ENCODE data around the gene SLC25A29. TPM values are rescaled to one million over a fixed set of nuclear protein-coding genes. Genes with fewer than 3 reads are reported as not detected.

Gene SLC25A29
- total and polyA plus RNA-seq, 2 of the 13 experiments (the other 11 are each of a cell fraction or from before 2014, with no cell fraction given): 12.2 to 17.2 TPM

DNA sequence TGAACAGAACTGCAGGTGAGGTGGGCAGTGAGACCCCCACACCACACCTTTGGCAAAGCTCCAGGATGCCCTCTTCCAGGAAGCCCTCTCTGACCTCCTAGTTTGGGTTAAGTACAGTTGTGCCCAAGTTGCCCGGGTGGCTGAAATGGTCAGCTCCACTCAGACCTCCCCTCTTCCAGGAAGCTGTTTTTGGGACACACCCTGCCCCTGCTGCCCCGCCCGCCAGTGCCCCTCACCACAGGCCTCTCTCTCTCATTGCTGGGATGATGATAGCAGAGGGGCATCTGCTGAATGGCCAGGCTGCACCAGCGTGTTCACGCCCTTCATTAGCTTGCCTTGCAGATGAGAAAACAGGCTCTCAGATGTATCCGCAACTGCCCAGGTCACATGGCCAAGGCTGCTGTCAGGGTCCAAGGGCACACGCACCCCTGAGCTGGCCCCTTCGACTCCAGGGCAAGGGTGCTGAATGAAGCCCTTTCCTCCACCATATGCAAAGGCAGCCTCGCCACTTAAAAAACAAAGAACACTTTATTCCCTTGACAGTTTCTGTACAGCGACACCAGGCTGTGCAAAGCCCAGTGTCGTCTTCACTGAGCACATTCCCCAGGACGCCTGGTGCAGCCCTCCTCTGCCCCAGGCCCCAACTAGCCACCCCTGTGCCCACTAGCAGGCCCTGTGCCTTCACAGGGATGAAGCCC, 15.5 kb downstream of the SLC25A29 start (continued):
- TF ChIP-seq ASH2L (IDR thresholded peaks at IDR 0.05; ENCODE audit: insufficient read length, low read depth, low read length) (peak; percentile 87), FLYWCH1 (CRISPR knock-in tag; IDR thresholded peaks at IDR 0.05) (no peak), ZSCAN30 (CRISPR knock-in tag; IDR thresholded peaks at IDR 0.05) (no peak), ZBTB26 (CRISPR knock-in tag; IDR thresholded peaks at IDR 0.05; ENCODE audit: borderline replicate concordance) (no peak), HMGXB3 (CRISPR knock-in tag; IDR thresholded peaks at IDR 0.05; ENCODE audit: borderline replicate concordance) (no peak), ZSCAN5A (CRISPR knock-in tag; IDR thresholded peaks at IDR 0.05; ENCODE audit: borderline replicate concordance) (no peak), ZNF644 (CRISPR knock-in tag; IDR thresholded peaks at IDR 0.05; ENCODE audit: low read depth) (peak; percentile 92)
- TF ChIP-seq, protein P1, sequence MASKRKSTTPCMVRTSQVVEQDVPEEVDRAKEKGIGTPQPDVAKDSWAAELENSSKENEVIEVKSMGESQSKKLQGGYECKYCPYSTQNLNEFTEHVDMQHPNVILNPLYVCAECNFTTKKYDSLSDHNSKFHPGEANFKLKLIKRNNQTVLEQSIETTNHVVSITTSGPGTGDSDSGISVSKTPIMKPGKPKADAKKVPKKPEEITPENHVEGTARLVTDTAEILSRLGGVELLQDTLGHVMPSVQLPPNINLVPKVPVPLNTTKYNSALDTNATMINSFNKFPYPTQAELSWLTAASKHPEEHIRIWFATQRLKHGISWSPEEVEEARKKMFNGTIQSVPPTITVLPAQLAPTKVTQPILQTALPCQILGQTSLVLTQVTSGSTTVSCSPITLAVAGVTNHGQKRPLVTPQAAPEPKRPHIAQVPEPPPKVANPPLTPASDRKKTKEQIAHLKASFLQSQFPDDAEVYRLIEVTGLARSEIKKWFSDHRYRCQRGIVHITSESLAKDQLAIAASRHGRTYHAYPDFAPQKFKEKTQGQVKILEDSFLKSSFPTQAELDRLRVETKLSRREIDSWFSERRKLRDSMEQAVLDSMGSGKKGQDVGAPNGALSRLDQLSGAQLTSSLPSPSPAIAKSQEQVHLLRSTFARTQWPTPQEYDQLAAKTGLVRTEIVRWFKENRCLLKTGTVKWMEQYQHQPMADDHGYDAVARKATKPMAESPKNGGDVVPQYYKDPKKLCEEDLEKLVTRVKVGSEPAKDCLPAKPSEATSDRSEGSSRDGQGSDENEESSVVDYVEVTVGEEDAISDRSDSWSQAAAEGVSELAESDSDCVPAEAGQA (IDR thresholded peaks at IDR 0.05; ENCODE audit: low read depth): peak; percentile 56; the same call in 1 of the 2 replicates
- TF ChIP-seq, protein P1 (CRISPR knock-in tag; IDR thresholded peaks at IDR 0.05; ENCODE audit: borderline replicate concordance): no peak
